Prostate gland (tissue), 2 donors: ENCODE measurements around the gene GOLT1A. TPM values are rescaled to one million over a fixed set of nuclear protein-coding genes. Genes with fewer than 3 reads are reported as not detected.

Experiments used
- DNase-seq: peaks from one replicate; pipeline ENCODE4 v3.0.0-alpha.2; 2019; ENCODE audit warnings: low spot score
- H3K27ac ChIP-seq, 2 donors: fragments of 200-600 bp; sonication (generic); 2 replicates each; pipeline ENCODE4 v1.5.1; 2017 to 2019
- H3K27me3 ChIP-seq: fragments of 200-600 bp; sonication (generic); replicated peaks from 2 replicates; pipeline ENCODE4 v1.5.1; 2019; ENCODE audit not compliant: insufficient read depth
- H3K36me3 ChIP-seq, 2 donors: fragments of 200-600 bp; sonication (generic); 1 replicate in 1 of 2; 2 replicates in 1 of 2; pipeline versions ENCODE4 v1.5.1 to v1.8.1; 2017 to 2019
- H3K4me1 ChIP-seq: fragments of 200-600 bp; sonication (generic); replicated peaks from 2 replicates; pipeline ENCODE4 v1.5.1; 2019
- H3K4me3 ChIP-seq, 2 donors: fragments of 200-600 bp; sonication (generic); 2 replicates each; pipeline ENCODE4 v1.5.1; 2017 to 2019
- H3K9me3 ChIP-seq: fragments of 200-600 bp; sonication (generic); 2 replicates; pipeline ENCODE4 v1.5.1; 2017
- CTCF ChIP-seq, 4 experiments: fragments of 200-600 bp in 2 of 4; fragments of 450-650 bp in 2 of 4; sonication (generic) in 2 of 4; IDR thresholded peaks; 1 replicate in 3 of 4; 2 replicates in 1 of 4; pipeline ENCODE4 v1.5.1; 2016 to 2019; ENCODE audit warnings: antibody characterized with exemption in 4 of 4, mild to moderate bottlenecking in 2 of 4, moderate library complexity in 2 of 4
- POLR2A ChIP-seq: fragments of 450-650 bp; IDR thresholded peaks from one replicate; pipeline ENCODE4 v1.6.1; 2016; ENCODE audit warnings: antibody characterized with exemption, mild to moderate bottlenecking
- POLR2AphosphoS5 ChIP-seq: sonication (generic); formaldehyde crosslinking; IDR thresholded peaks from one replicate; pipeline ENCODE4 v1.6.1; 2017; ENCODE audit warnings: antibody characterized with exemption
- WGBS: methylation state at CpG from one replicate; pipeline ENCODE4 v1.1.5; 2018; 5-methylcytosine and 5-hydroxymethylcytosine counted together
- intact Hi-C: fragments of 100-400 bp; cut with DNase I; formaldehyde crosslinking; loops from one replicate; pipeline ENCODE4 v1.14.2; 2022
- total RNA-seq, 2 donors: library from RNA; depleted of rRNA; stranded (reverse); fragments of >200 nt; gene quantifications; one replicate each; pipeline ENCODE4 v1.1.0, GENCODE V29; 2016

The GOLT1A gene
- total RNA-seq, 2 donors from 2014 or later, result 3.0 to 3.6 TPM

DNA sequence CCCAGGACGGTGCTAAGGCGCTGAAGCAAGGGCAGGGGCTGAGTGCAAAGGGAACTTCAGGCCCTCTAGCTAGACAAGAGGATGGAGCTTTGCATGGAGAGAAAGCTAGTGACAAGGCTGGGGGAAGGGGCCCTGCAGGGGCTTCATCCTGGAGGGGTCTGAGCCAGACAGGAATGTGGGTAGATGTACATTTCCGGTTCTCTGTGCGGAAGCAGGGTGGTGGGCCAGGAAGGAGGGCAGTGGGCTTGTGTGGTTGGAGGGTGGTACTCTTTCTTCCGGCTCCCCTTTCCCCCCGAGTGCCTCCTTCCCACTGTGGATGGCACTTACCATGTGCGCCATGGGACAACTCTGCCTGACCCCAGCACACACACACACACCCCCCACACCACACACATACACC lies 19.0 kb downstream of the GOLT1A start:
- Histone ChIP-seq H3K4me3 (no peak overlapping the region), H3K27me3 (no peaks in the 10 kb centered on the region), H3K27ac (no peak overlapping the region), H3K9me3 (no peaks in the 10 kb centered on the region), H3K36me3 (no peaks in the 10 kb centered on the region), H3K4me1 (peaks cover 8% of the 10 kb centered on the region)
- no peak for DNase-seq
- 59% methylated on average over 7 of the region's 7 CpGs for WGBS
- no peak for TF ChIP-seq POLR2AphosphoS5
- TF ChIP-seq CTCF (IDR thresholded peaks at IDR 0.05), result no peak
- TF ChIP-seq POLR2A, result no peak
- intact Hi-C loops, result no loop called here

DNA sequence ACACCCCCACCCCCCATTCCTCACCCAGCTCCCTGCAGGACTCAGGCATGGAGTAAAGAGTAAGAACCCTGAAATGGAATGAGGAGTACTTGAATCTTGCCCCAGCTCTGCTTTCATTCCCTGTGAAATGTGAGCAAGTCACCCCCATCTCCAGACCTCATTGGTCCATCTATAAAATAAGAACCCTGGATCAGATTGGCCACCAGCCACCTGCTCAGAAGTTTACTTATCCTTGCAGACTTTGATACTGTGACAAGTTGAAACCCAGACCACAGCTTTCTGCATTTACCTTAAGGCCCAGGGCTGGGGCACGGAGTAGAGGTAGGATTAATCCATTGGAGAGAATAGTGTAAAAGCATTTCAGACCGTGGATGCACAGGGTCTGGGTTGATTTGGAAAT lies 19.7 kb downstream of the GOLT1A start:
- Histone ChIP-seq H3K9me3 (no peaks in the 10 kb centered on the region), H3K27ac (no peak overlapping the region), H3K27me3 (no peaks in the 10 kb centered on the region), H3K36me3 (no peaks in the 10 kb centered on the region), H3K4me3 (no peak overlapping the region), H3K4me1 (peaks cover 8% of the 10 kb centered on the region)
- TF ChIP-seq CTCF (IDR thresholded peaks at IDR 0.05) (no peak), POLR2AphosphoS5 (peak; percentile 50)
- 29% methylated on average over 2 of the region's 2 CpGs for WGBS
- peak; percentile 81 for DNase-seq
- intact Hi-C loops, result no loop called here

DNA sequence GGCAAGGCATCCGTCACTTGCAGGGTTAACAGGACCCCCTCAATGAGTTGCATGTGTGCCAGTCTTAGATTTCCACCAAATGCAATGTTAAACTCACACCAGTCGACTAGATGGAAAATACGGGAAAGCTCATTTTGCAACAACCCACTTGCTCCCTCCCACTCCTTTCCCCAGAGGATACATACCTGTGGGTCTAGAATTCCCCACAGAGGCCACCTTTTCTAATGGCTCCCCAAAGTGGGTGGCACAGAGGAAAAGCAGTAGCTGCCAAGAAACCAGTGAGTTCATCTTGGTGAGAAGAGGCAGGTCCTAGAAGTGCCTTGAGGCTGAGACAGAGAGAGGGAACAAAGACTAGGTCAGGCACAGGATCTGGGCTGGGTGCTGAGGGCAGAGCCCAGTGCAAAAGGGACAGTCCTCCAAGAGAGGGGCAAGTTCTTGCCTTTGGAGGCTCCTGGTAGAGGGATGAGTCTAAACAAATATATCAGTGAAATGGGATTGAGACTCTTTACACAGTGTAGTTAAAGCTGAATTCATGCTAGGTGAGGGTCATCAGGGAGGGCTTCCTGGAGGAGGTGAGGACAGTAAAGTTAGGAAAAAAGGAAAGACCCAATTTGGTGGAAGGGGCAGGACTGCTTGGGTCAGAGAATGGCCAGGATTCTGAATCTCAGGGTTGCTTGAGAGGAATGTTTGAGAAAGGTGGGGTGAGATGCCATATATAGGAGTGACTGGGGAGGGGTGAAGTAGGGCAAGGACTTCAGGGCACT lies 21.0 kb downstream of the GOLT1A start:
- H3K27ac ChIP-seq, result no peak overlapping the region
- WGBS, result 77% methylated on average over 3 of the region's 3 CpGs
- DNase-seq, result no peak
- no peak for TF ChIP-seq CTCF (IDR thresholded peaks at IDR 0.05)
- TF ChIP-seq POLR2A, result no peak
- no peak for TF ChIP-seq POLR2AphosphoS5
- H3K36me3 ChIP-seq, result no peaks in the 10 kb centered on the region
- H3K4me1 ChIP-seq, result peaks cover 8% of the 10 kb centered on the region
- H3K9me3 ChIP-seq, result no peaks in the 10 kb centered on the region
- no peaks in the 10 kb centered on the region for H3K27me3 ChIP-seq
- intact Hi-C loops, result no loop called here
- H3K4me3 ChIP-seq, result no peak overlapping the region

DNA sequence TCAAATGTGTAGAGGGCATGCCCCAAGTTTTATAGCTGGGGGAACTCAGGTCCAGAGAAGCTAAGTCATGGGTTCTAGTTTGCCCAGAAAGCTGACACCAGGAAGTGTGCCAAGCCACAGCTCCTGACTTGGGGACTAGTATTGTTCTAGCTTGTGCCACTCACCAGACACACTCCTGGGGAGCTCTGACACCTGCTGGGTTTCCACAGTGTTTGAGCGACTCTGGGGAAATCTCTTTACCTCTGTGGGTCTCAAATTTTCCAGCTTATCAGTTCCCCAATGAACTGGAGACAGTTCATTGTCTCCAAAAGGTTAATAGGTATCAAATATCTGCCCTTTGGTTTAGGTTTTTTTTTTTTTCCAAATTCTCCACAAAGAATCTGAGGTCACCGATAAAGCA lies 21.7 kb downstream of the GOLT1A start:
- Histone ChIP-seq H3K27ac (no peak overlapping the region), H3K27me3 (no peaks in the 10 kb centered on the region), H3K4me3 (no peak overlapping the region), H3K9me3 (no peaks in the 10 kb centered on the region), H3K4me1 (peaks cover 8% of the 10 kb centered on the region), H3K36me3 (no peaks in the 10 kb centered on the region)
- intact Hi-C loops, result no loop called here
- 94% methylated on average over 2 of the region's 2 CpGs for WGBS
- TF ChIP-seq POLR2A (no peak), CTCF (IDR thresholded peaks at IDR 0.05) (no peak), POLR2AphosphoS5 (no peak)
- DNase-seq, result no peak

DNA sequence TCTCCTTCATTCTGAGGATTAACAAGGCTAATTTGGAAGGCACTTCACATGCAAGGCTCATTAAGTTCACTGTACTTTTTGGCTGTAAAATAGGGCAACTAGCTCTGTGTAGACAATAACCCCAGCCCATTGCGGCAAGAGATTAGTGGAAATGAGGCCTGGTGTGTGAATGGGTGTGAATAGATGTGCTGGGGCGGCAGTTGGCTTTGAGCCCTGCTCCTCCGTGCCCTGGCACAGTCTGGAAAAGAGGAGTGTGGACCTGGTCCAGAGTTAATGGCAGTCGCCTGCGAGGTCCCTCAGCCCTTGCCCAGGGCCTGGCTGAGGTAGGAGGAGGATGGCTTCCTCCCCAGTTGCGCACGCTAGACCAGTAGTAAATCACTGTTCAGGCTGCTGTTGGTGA lies 22.3 kb downstream of the GOLT1A start:
- intact Hi-C loops, result no loop called here
- Histone ChIP-seq H3K36me3 (no peaks in the 10 kb centered on the region), H3K27me3 (no peaks in the 10 kb centered on the region), H3K4me3 (no peak overlapping the region), H3K4me1 (peaks cover 8% of the 10 kb centered on the region), H3K27ac (no peak overlapping the region), H3K9me3 (no peaks in the 10 kb centered on the region)
- 32% methylated on average over 7 of the region's 7 CpGs for WGBS
- no peak for DNase-seq
- no peak for TF ChIP-seq CTCF (IDR thresholded peaks at IDR 0.05)
- TF ChIP-seq POLR2AphosphoS5, result no peak
- no peak for TF ChIP-seq POLR2A
